ENCODE data around the gene IGFBP7.
A peak's percentile ranks its signal among the peaks of the same experiment; 100 is the strongest.

Gene IGFBP7

GRCh38 chr4:57040510-57040909 is 69.7 kb downstream of the IGFBP7 start:
- DNase-seq (ENCODE audit: low spot score) = no peak

DNA sequence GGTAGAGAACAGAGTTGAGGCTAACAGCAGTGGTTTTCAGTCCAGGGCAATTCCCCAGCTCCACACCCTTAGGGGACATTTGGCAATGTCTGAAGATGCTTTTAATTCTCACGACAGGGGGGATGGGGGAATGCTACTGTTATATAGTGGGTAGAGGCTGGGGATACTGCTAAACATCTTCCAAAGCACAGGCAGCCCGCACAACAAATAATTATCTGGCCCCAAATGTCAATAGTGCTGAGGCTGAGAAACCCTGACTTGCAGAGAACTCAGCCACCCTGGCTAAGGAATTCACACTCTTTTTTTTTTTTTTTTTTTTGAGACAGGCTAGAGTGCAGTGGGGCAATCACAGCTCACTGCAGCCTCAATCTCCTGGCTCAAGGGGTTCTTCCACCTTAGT is 70.8 kb downstream of the IGFBP7 start:
- no peak for DNase-seq (ENCODE audit: low spot score)

DNA sequence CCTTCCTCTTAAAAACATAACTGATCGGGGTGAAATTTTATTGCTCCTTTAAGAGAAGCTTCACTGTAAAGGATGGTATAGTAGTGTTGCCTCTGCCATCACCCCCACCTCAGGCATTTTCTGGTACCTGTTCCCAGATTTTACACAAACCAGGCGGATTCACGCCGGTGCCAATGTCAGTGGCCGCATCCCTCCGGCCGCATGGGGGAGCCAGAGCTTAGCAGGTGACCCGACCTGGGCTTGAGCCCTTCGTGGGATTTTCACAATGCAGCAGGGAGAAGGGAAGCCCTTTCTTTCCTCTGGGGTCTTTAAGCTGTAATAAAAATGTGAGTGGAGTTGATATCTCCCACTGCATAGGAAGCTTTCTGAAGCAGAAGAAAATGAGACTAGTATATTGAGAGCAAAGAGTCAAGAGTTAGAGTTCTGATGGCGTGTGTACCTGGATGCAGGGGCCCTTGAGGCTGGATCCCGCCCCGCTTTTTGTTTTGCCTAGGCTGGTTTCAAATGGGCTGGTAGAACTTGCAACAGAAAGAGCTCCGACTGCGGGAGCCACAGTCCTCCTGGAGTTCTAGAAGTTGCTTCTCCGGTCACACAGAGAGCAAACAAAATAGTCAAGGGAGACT is 72.1 kb downstream of the IGFBP7 start:
- DNase-seq (ENCODE audit: low spot score) = peak; percentile 53

DNA sequence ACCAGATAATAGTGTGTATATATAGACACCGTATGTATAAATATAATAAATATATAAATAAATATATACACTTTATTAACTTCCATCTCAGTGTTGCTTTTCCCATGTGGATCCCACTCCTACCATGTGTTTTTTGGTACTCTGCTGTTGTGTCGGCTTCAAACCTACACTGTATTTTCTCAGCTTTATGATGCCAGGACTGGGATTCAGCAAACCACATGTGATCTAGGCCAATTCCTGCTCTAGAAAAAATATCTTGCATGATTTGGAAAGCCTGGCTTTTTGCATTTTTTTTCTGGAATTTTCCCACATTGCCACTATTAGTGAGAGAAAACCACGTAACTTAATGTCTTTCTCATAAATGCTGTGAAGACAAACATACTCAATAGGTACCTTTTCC is 75.7 kb downstream of the IGFBP7 start:
- DNase-seq (ENCODE audit: low spot score) = no peak

DNA sequence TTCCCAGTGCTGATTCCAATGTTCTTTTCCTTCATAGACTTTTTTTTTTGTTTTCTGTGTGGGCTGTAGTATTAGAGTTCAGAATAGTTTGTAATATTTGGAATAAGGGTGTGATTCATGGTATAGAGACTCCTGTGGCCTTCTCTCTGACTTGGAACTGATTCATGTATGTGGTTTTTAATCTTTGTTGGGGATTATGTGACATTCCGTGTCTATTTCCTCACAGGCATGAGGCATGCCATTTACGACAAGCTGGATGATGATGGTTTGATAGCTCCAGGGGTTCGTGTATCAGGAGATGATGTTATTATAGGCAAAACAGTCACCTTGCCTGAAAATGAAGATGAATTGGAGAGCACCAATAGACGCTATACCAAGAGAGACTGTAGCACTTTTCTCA is 87.1 kb downstream of the IGFBP7 start:
- no peak for DNase-seq (ENCODE audit: low spot score)

GRCh38 chr4:57020467-57021101 is 89.6 kb downstream of the IGFBP7 start:
- no peak for DNase-seq (ENCODE audit: low spot score)

- no peak for DNase-seq (ENCODE audit: low spot score)
Measured at GRCh38 chr4:57018980-57019379, 91.2 kb downstream of the IGFBP7 start.

DNA sequence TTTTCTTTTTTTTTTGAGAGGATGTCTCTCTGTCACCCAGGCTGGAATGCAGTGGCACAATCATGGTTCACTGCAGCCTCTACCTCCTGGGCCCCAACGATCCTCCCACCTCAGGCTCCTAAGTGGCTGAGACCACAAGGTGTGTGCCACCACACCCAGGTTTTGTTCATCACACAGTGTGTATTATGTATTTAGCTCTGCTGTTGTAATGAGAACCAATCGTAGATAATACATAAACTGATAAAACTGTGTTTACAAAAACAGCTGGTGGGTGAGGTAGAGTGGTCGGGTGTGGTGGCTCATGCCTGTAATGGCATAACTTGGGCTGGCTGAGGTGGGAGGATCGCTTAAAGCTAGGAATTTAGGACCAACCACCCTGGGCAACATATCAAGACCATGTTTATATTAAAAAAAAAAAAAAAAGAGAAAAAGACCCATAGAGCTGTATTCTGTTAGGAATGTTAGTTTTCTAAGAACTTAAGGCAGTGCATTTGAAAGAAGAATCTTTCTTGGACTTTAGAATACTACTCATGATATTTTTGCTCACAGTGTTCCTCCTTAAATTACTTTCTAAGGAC is 96.6 kb downstream of the IGFBP7 start:
- no peak for DNase-seq (ENCODE audit: low spot score)

GRCh38 chr4:56999751-57000150 is 110.4 kb downstream of the IGFBP7 start:
- DNase-seq (ENCODE audit: low spot score) = no peak

GRCh38 chr4:56995525-56995924 is 114.7 kb downstream of the IGFBP7 start:
- no peak for DNase-seq (ENCODE audit: low spot score)

- DNase-seq (ENCODE audit: low spot score) = no peak
Measured at GRCh38 chr4:56990109-56990905, 119.9 kb downstream of the IGFBP7 start.

- DNase-seq (ENCODE audit: low spot score) = no peak
Measured at GRCh38 chr4:56986952-56987351, 123.2 kb downstream of the IGFBP7 start.

GRCh38 chr4:56986192-56986591 is 124.0 kb downstream of the IGFBP7 start:
- DNase-seq (ENCODE audit: low spot score) = no peak

DNA sequence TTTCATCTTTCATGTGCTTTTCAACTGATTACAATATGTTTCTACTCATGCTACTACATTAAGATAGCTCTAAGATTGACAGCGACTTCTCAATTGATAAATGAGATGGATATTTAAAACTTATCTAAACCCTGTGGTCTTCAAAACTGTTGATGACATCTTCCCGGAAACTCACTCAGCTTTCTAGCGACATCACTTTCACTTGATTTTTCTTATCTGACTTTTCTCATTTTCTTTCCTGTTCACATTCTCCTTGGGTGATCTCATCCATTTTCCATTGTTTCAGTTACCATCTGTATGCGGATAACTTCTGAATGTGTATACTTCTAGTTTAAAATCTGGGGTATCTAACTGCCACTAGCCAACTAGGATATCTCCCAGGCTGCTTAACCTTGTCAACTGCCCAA is 128.4 kb downstream of the IGFBP7 start:
- no peak for DNase-seq (ENCODE audit: low spot score)
